Brain microvascular endothelial cell (primary cell): Measurements from ENCODE around the gene COQ9.
"Not testable (repeated sequence)": the region's sequence is repeated elsewhere in the genome, so short reads cannot be mapped to it uniquely, and the experiment has no call there.

Experiments used
- DNase-seq: peaks from one replicate; pipeline ENCODE4 v3.0.0-alpha.2; 2020
- H3K27ac ChIP-seq: fragments of 250-450 bp; sonication (Bioruptor Pico); 2 replicates; pipeline ENCODE4 v1.5.1; 2020; ENCODE audit warnings: mild to moderate bottlenecking, moderate library complexity
- H3K27me3 ChIP-seq: fragments of 250-450 bp; sonication (Bioruptor Pico); replicated peaks from 2 replicates; pipeline ENCODE4 v1.5.1; 2020; ENCODE audit warnings: mild to moderate bottlenecking
- H3K36me3 ChIP-seq: fragments of 250-450 bp; sonication (Bioruptor Pico); replicated peaks from 2 replicates; pipeline ENCODE4 v1.5.1; 2020; ENCODE audit warnings: mild to moderate bottlenecking
- H3K4me3 ChIP-seq: 2 replicates; pipeline ENCODE4 v1.5.1; 2011; ENCODE audit warnings: low read depth, mild to moderate bottlenecking, control low read depth, low read length, moderate library complexity
- CTCF ChIP-seq: IDR thresholded peaks from 2 replicates; pipeline ENCODE4 v1.5.1; 2011; ENCODE audit warnings: low read depth, mild to moderate bottlenecking, moderate library complexity, low read length, control low read depth, inconsistent platforms; ENCODE audit errors: missing control alignments
- in situ Hi-C: cut with HindIII; loops from 2 replicates; pipeline ENCODE4 v1.10.0; 2017; ENCODE audit warnings: low sequenced_read_pairs, low pct_ligation_motif_present

Gene COQ9

GRCh38 chr16:57447186-57447962, at the start of gene COQ9, which contains the start of gene CIAPIN1:
TSS of gene COQ9 (plus strand) at chr16:57447479. CDS start at chr16:57447506, 27 bp downstream.
TSS of gene CIAPIN1 (minus strand) at chr16:57447385. CDS start at chr16:57440928, 6,457 bp downstream.
- peaks cover 5% of the 10 kb centered on the region for H3K36me3 ChIP-seq
- no peak for TF ChIP-seq CTCF
- H3K27ac ChIP-seq, result peak within 1 kb of the TSS; percentile 65
- H3K4me3 ChIP-seq, result peak within 1 kb of the TSS; percentile 90
- peak; percentile 90 for DNase-seq
- no peaks in the 10 kb centered on the region for H3K27me3 ChIP-seq
- in situ Hi-C loops, result no loop called here

GRCh38 chr16:57397493-57397892, 49.8 kb upstream of the COQ9 start:
- in situ Hi-C loops, H3K4me3 ChIP-seq, H3K27ac ChIP-seq, DNase-seq, H3K27me3 ChIP-seq, H3K36me3 ChIP-seq: not testable (repeated sequence)

GRCh38 chr16:57401943-57402640, 45.2 kb upstream of the COQ9 start:
- no peak overlapping the region for H3K4me3 ChIP-seq
- in situ Hi-C loops, result no loop called here
- H3K27me3 ChIP-seq, result no peaks in the 10 kb centered on the region
- no peak for DNase-seq
- no peak for TF ChIP-seq CTCF
- no peaks in the 10 kb centered on the region for H3K36me3 ChIP-seq
- H3K27ac ChIP-seq, result no peak overlapping the region

GRCh38 chr16:57403965-57404817, 43.1 kb upstream of the COQ9 start, which contains the start of gene CCL17:
TSS of gene CCL17 (plus strand) at chr16:57404767. CDS start at chr16:57413933, 9,166 bp downstream.
- no peak for TF ChIP-seq CTCF
- DNase-seq, result no peak
- H3K36me3 ChIP-seq, result no peaks in the 10 kb centered on the region
- H3K27me3 ChIP-seq, result no peaks in the 10 kb centered on the region
- in situ Hi-C loops, result no loop called here
- no peak within 1 kb of the TSS for H3K27ac ChIP-seq
- H3K4me3 ChIP-seq, result no peak within 1 kb of the TSS

- DNase-seq, result no peak
- Histone ChIP-seq H3K36me3 (no peaks in the 10 kb centered on the region), H3K27me3 (no peaks in the 10 kb centered on the region), H3K4me3 (no peak overlapping the region), H3K27ac (no peak overlapping the region)
- TF ChIP-seq CTCF, result no peak
- in situ Hi-C loops, result no loop called here
These were observed 42.2 kb upstream of the COQ9 start for GRCh38 chr16:57405097-57405496.
